Testis (tissue), 2 donors: ENCODE measurements around the gene MET.

Experiments
- CTCF ChIP-seq, 3 experiments: fragments of 450-650 bp in 2 of 3; fragments of 200-600 bp in 1 of 3; sonication (generic) in 1 of 3; IDR thresholded peaks; one replicate each; pipeline ENCODE4 v1.5.1; 2016 to 2019; ENCODE audit warnings: antibody characterized with exemption in 3 of 3, mild to moderate bottlenecking in 2 of 3, moderate library complexity in 1 of 3
- POLR2A ChIP-seq: fragments of 450-650 bp; IDR thresholded peaks from one replicate; pipeline ENCODE4 v1.6.1; 2017; ENCODE audit warnings: antibody characterized with exemption, mild to moderate bottlenecking, moderate library complexity

- TF ChIP-seq POLR2A (no peak), CTCF (IDR thresholded peaks at IDR 0.05) (no peak)
Observed at GRCh38 chr7:116629051-116629463, 42.9 kb upstream of the MET start.
